Heart left ventricle (tissue), 16 donors: Measurements from ENCODE around the gene KRT72. TPM values are rescaled to one million over a fixed set of nuclear protein-coding genes. Genes with fewer than 3 reads are reported as not detected.

Experiments
- ATAC-seq, 4 donors: fragments of 200-7000 bp; cut with Tn5 transposase; one replicate each; pipeline ENCODE4 v1.9.1; 2020 to 2022; ENCODE audit warnings: moderate library complexity in 4 of 4, mild to moderate bottlenecking in 3 of 4, moderate number of reproducible peaks in 1 of 4
- DNase-seq, 5 donors: peaks; one replicate each; pipeline ENCODE4 v3.0.0-alpha.2; 2020
- H3K27ac ChIP-seq, 12 donors: fragments of 200-600 bp; sonication (generic) in 4 of 12; one replicate each; pipeline versions ENCODE4 v1.5.0 to v1.8.0; 2016 to 2022; ENCODE audit warnings: mild to moderate bottlenecking in 2 of 12
- H3K27me3 ChIP-seq, 9 donors: fragments of 200-600 bp; sonication (generic) in 2 of 9; one replicate each; pipeline versions ENCODE4 v1.5.1 to v1.8.0; 2016 to 2022; ENCODE audit warnings: mild to moderate bottlenecking in 3 of 9
- H3K36me3 ChIP-seq, 9 donors: fragments of 200-600 bp; sonication (generic) in 2 of 9; one replicate each; pipeline versions ENCODE4 v1.5.0 to v1.8.0; 2018 to 2022; ENCODE audit warnings: mild to moderate bottlenecking in 2 of 9
- H3K4me1 ChIP-seq, 12 donors: fragments of 200-600 bp; sonication (generic) in 4 of 12; one replicate each; pipeline versions ENCODE4 v1.5.0 to v1.8.0; 2016 to 2022; ENCODE audit warnings: mild to moderate bottlenecking in 3 of 12
- H3K4me3 ChIP-seq, 12 donors: fragments of 200-600 bp; sonication (generic) in 4 of 12; one replicate each; pipeline versions ENCODE4 v1.5.0 to v1.8.0; 2017 to 2022; ENCODE audit warnings: mild to moderate bottlenecking in 9 of 12, moderate library complexity in 4 of 12
- H3K9me3 ChIP-seq, 12 donors: fragments of 200-600 bp; sonication (generic) in 4 of 12; one replicate each; pipeline versions ENCODE4 v1.5.0 to v1.8.0; 2016 to 2022; ENCODE audit warnings: mild to moderate bottlenecking in 1 of 12
- CTCF ChIP-seq, 12 donors: fragments of 200-600 bp; sonication (generic) in 4 of 12; IDR thresholded peaks; one replicate each; pipeline versions ENCODE4 v1.5.0 to v1.8.0; 2018 to 2022; ENCODE audit warnings: antibody characterized with exemption in 12 of 12, mild to moderate bottlenecking in 5 of 12
- POLR2A ChIP-seq, 2 donors: fragments of 450-650 bp; IDR thresholded peaks; one replicate each; pipeline ENCODE4 v1.6.1; 2017; ENCODE audit warnings: antibody characterized with exemption in 2 of 2, mild to moderate bottlenecking in 2 of 2, moderate library complexity in 2 of 2
- WGBS, 4 donors: extraction: QIAGEN DNeasy Blood & Tissue Kit in 2 of 4; methylation state at CpG; one replicate each; pipeline versions ENCODE4 v1.1.5 to v1.1.7; 2013 to 2018; 5-methylcytosine and 5-hydroxymethylcytosine counted together
- intact Hi-C, 10 donors: fragments of 100-400 bp; cut with DNase I; formaldehyde crosslinking; loops; one replicate each; pipeline versions ENCODE4 v1.11.1 to v1.14.2; 2022
- polyA plus RNA-seq, 2 donors: library from polyadenylated mRNA; stranded (reverse); fragments of 200-250 nt; gene quantifications; one replicate each; pipeline ENCODE4 v1.2.3, GENCODE V29; 2013
- total RNA-seq, 9 donors: library from RNA; depleted of rRNA in 2 of 9; stranded (reverse); fragments of >200 nt in 2 of 9; fragmentation: NEBNext Ultra II Directional in 3 of 9; extraction: Animal tissue kit (Norgen Biotek cat#: 25700) in 3 of 9; gene quantifications; one replicate each; pipeline versions ENCODE4 v1.1.0 to v1.2.4, GENCODE V29; 2016 to 2023
- donor health status: ischemic (EF 13 %, LVEDD 7.1; RV severe dilation, severe dysfunction).
- donor health status: healthy with polysubstance abuse.
- donor health status: DM: no; HTN: yes; CAD: no.
- donor health status: DM: no; HTN: no; CAD: no.
- donor health status: ischemic (EF 25% LVEDD 6.9; RV normal size, moderate dysfunction).
- donor health status: ischemic (EF 25% LVEDD 5.7; RV mildly dilated, moderate dysfunction).
- donor health status: healthy.
- donor health status: DM: yes; HTN: yes; CAD: no.
- donor health status: ischemic (EF 35%, LVEDD 5.7; RV mildly dilated, moderate dysfunction).
- donor health status: nonischemic (EF 11% LVEDD 7.7; RV severe dilation, severe dysfunction).
- donor health status: DM: yes; HTN: yes; CAD: no.
- donor health status: PGD.
- donor health status: ischemic (EF 29% LVEDD 5.4; RV normal size, mild dysfunction).
- donor health status: nonischemic (EF 23%, LVEDD 6.1; RV moderate dilation, normal function).

KRT72 gene
- total and polyA plus RNA-seq, 11 donors, result not detected

DNA sequence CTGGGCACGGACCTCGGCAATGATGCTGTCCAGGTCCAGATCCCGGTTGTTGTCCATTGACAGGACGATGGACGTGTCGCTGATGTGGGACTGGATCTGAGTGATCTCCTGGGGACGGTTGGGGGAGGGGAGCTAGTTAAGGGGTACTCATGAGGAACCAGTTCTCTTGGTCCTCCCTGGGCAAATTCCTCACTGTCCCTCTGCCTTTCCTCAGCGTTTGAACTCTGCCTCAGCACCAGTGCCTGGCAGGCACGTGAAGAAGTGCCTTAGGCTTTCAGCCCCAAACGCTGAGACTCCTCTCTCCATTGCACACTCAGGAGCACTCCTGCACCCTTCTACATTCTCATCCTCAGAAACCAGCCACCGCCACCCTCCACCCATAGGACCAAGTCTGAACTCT, 9.7 kb downstream of the KRT72 start:
- 83 to 89% (median 87%) methylated on average over 7 to 11 of the region's 11 CpGs for WGBS, 4 donors
- intact Hi-C loops, result no loop called here
- H3K4me1 ChIP-seq, result no peaks in the 10 kb centered on the region
- H3K9me3 ChIP-seq, result no peaks in the 10 kb centered on the region
- no peak overlapping the region for H3K4me3 ChIP-seq
- peaks cover 0 to 36% (median 0%) of the 10 kb centered on the region in 9 donors for H3K27me3 ChIP-seq
- DNase-seq (no peak), ATAC-seq (no peak)
- no peak for TF ChIP-seq POLR2A (IDR thresholded peaks at IDR 0.05)
- no peak for TF ChIP-seq CTCF (IDR thresholded peaks at IDR 0.05)
- H3K27ac ChIP-seq, result no peak overlapping the region
- no peaks in the 10 kb centered on the region for H3K36me3 ChIP-seq

DNA sequence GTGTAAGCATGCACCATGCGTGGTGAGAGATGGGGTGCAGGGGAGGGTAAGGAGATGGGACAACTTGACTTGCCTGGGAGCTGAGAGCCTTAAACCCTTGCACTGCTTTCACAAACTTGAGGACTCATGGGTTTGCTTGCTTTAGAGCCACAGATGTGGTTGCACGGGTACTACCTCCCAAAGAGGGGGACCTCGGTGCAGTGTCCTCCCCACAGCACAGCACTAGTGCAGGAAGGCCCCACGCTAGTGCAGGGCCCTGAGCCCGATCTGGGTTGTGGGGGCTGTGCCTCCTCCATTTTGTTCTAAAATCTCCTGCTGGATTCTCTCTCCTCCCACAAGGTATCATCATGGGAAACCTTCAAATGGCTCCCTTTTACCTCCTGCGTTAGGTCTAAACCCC, 11.2 kb downstream of the KRT72 start:
- ATAC-seq (no peak), DNase-seq (no peak)
- intact Hi-C loops, result no loop called here
- WGBS, 4 donors, result 87 to 95% (median 90%) methylated on average over 6 of the region's 6 CpGs
- Histone ChIP-seq H3K36me3 (no peaks in the 10 kb centered on the region), H3K27ac (no peak overlapping the region), H3K4me1 (no peaks in the 10 kb centered on the region), H3K4me3 (no peak overlapping the region), H3K27me3 (peaks cover 0 to 29% (median 0%) of the 10 kb centered on the region in 9 donors), H3K9me3 (no peaks in the 10 kb centered on the region)
- TF ChIP-seq CTCF (IDR thresholded peaks at IDR 0.05), result no peak
- no peak for TF ChIP-seq POLR2A (IDR thresholded peaks at IDR 0.05)

DNA sequence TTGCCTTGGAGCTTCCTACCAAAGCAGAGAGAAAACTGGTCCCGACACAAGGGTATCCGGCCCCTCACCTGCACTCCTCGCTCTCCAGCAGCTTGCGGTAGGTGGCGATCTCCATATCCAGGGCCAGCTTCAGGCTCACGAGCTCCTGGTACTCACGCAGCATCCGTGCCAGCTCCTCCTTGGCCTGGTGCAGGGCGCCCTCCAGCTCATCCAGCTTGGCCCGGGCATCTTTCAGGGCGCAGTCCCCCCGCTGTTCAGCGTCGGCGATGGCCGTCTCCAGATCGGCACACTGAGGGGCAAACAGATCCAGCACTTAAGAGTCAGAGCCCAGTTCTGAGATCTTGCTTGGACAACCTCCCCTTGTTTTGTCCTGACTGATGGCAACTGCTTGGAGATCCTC, 13.7 kb downstream of the KRT72 start:
- peaks cover 0 to 9% (median 0%) of the 10 kb centered on the region in 9 donors for H3K27me3 ChIP-seq
- 73 to 87% (median 75%) methylated on average over 15 to 17 of the region's 17 CpGs for WGBS, 4 donors
- H3K4me1 ChIP-seq, result no peaks in the 10 kb centered on the region
- no peak for ATAC-seq
- no peak overlapping the region for H3K4me3 ChIP-seq
- DNase-seq, result no peak
- H3K27ac ChIP-seq, result no peak overlapping the region
- no peaks in the 10 kb centered on the region for H3K36me3 ChIP-seq
- no peaks in the 10 kb centered on the region for H3K9me3 ChIP-seq
- intact Hi-C loops, result loop anchor here in 7 of 10 donors (5.0 to 10.0 kb wide), 5 partner anchors 213 to 433 kb away; no protein-coding TSS in a partner anchor
- TF ChIP-seq CTCF (IDR thresholded peaks at IDR 0.05) (no peak), POLR2A (IDR thresholded peaks at IDR 0.05) (no peak)

DNA sequence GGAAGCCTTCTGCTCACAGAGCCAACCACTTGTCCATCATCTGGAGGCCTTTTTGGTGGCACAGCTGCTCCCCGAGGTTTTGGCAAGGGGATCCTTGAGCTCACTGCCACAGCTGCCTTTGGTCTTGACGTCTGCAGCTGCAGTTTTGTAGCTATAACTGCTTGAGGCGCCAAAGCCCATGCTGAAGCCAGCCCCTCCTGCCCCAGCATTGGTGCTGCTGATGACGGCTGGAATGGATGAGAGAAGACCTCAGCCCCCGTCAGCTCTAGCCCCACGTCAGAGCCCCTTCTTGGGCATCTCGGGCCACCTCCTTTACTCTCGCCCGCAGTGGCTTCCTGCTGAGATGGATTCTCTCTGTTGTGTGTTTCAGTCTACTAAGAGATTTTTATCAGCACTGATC, 15.3 kb downstream of the KRT72 start:
- 63 to 74% (median 73%) methylated on average over 9 of the region's 9 CpGs for WGBS, 4 donors
- intact Hi-C loops, result loop anchor here in 7 of 10 donors (5.0 to 10.0 kb wide), 5 partner anchors 211 to 431 kb away; no protein-coding TSS in a partner anchor
- TF ChIP-seq CTCF (IDR thresholded peaks at IDR 0.05) (no peak), POLR2A (IDR thresholded peaks at IDR 0.05) (no peak)
- DNase-seq (no peak), ATAC-seq (no peak)
- Histone ChIP-seq H3K36me3 (no peaks in the 10 kb centered on the region), H3K27ac (no peak overlapping the region), H3K4me1 (no peaks in the 10 kb centered on the region), H3K4me3 (no peak overlapping the region), H3K9me3 (no peaks in the 10 kb centered on the region), H3K27me3 (peaks cover 0 to 5% (median 0%) of the 10 kb centered on the region in 9 donors)
